Cardiac fibroblast (primary cell): ENCODE data around the gene SELENOM.
A peak's percentile ranks its signal among the peaks of the same experiment; 100 is the strongest.

Source experiments
- DNase-seq, 2 donors: peaks; one replicate each; pipeline versions ENCODE4 v3.0.0 to v3.0.0-alpha.2; 2010; ENCODE audit warnings: low read depth in 2 of 2
- H3K4me3 ChIP-seq, 2 donors: replicated peaks in 1 of 2; 1 replicate in 1 of 2; 2 replicates in 1 of 2; pipeline ENCODE4 v1.5.1; 2011; ENCODE audit warnings: low read depth in 2 of 2, low read length in 2 of 2, mild to moderate bottlenecking in 2 of 2, moderate library complexity in 1 of 2
- CTCF ChIP-seq: IDR thresholded peaks from one replicate; pipeline ENCODE4 v1.5.1; 2011; ENCODE audit warnings: low read depth, mild to moderate bottlenecking, low read length, inconsistent platforms

SELENOM gene

DNA sequence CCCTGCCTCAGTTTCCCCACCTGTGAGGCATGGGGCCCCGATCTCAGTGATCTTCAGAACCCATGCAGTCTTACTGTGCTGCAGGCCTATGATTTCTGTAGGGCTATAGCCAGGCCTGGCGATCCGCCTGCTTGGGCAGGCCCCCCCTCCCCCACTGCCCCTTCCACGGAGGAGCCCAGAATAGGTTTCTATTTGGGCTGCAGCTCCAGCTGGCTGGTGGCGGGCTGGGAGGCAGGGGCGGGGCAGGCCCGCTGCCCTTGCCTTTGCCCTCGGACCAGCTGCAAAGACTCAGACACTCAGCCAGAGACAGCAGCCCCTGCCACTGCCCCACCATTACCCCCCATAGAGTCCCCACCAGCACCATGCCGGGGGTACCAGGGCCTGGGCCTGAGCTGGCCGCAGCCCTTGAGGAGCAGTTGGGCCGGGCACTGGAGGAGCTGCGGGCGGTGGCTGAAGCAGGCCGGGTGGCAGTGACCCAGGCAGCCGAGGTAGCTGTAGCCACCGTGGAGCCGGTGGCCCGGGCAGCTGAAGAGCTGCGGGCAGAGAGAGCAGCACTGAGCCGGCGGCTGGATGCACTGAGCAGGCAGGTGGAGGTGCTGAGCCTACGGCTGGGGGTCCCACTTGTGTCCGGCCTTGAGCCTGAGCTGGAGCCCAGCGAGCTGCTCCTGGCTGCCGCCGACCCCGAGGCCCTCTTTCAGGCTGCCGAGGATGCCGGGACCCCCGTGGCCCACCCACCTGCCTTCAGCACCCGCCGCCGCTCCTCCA, 14.1 kb downstream of the SELENOM start:
- DNase-seq, result no peak
- H3K4me3 ChIP-seq, result no peak overlapping the region
- TF ChIP-seq CTCF, result no peak

- DNase-seq, result no peak
- no peak overlapping the region for H3K4me3 ChIP-seq
- no peak for TF ChIP-seq CTCF
Observed at GRCh38 chr22:31092161-31092560, 15.2 kb downstream of the SELENOM start.

GRCh38 chr22:31091106-31091975, 16.0 kb downstream of the SELENOM start:
- DNase-seq, result no peak
- TF ChIP-seq CTCF, result no peak
- no peak overlapping the region for H3K4me3 ChIP-seq

- DNase-seq, result no peak
- H3K4me3 ChIP-seq, result no peak overlapping the region
- TF ChIP-seq CTCF, result no peak
Observed at GRCh38 chr22:31090217-31091085, 16.9 kb downstream of the SELENOM start.

- peak; percentile 41 to 68 for DNase-seq
- TF ChIP-seq CTCF, result peak; percentile 86
- no peak overlapping the region for H3K4me3 ChIP-seq
Observed at GRCh38 chr22:31089160-31090100, 17.9 kb downstream of the SELENOM start.
